Ishikawa (cell line): ENCODE measurements around the gene ADGRL3.

Experiments used
- EP300 ChIP-seq: IDR thresholded peaks from 2 replicates; pipeline ENCODE4 v1.6.1; 2012; ENCODE audit warnings: borderline replicate concordance
- NFIC ChIP-seq: IDR thresholded peaks from 2 replicates; pipeline ENCODE4 v1.6.1; 2012
- RAD21 ChIP-seq: IDR thresholded peaks from 2 replicates; pipeline ENCODE4 v1.6.1; 2012; ENCODE audit warnings: low read depth
- ZBTB7A ChIP-seq: IDR thresholded peaks from 2 replicates; pipeline ENCODE4 v1.6.1; 2012; ENCODE audit warnings: low read depth
- TF ChIP-seq, protein P1 (sequence below): IDR thresholded peaks from 2 replicates; pipeline ENCODE4 v1.6.1; 2012; ENCODE audit warnings: low read depth, mild to moderate bottlenecking

DNA sequence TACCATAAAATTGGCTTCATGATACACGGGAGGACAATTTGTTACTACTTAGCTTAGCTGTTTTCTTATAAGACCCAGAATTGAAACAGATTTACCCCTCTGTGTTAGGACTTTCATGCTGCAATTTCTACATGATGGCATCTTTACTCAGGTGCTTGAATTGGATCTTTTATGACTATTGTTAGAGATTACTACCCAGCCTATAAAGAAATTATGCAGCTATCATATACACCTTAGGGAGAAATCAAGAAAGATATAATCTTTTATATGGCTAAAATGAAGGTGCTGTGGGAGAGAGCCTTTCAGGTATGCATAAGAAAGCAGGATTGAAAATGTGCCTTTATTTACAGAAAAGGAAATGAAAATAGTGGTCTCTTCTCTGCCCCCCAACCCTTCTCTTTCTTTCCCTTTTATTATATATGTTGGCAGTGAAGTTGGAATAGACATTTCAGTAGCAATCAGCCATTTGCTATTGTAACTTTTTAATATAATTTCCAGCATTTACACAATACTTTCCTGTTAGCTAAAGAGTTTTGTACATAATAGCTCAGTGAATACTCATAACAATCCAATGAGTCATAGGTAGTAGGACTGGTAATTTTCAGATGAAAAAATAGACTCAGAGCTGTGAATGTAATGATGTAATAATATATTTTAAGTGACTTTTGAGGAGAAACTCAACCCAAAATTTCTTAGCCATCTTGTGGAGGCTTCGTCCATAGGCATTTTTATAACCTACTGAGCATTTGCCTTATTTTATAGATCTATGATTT lies 311.8 kb downstream of the ADGRL3 start:
- TF ChIP-seq NFIC (no peak), ZBTB7A (no peak), RAD21 (no peak), EP300 (no peak)
- TF ChIP-seq, protein P1, sequence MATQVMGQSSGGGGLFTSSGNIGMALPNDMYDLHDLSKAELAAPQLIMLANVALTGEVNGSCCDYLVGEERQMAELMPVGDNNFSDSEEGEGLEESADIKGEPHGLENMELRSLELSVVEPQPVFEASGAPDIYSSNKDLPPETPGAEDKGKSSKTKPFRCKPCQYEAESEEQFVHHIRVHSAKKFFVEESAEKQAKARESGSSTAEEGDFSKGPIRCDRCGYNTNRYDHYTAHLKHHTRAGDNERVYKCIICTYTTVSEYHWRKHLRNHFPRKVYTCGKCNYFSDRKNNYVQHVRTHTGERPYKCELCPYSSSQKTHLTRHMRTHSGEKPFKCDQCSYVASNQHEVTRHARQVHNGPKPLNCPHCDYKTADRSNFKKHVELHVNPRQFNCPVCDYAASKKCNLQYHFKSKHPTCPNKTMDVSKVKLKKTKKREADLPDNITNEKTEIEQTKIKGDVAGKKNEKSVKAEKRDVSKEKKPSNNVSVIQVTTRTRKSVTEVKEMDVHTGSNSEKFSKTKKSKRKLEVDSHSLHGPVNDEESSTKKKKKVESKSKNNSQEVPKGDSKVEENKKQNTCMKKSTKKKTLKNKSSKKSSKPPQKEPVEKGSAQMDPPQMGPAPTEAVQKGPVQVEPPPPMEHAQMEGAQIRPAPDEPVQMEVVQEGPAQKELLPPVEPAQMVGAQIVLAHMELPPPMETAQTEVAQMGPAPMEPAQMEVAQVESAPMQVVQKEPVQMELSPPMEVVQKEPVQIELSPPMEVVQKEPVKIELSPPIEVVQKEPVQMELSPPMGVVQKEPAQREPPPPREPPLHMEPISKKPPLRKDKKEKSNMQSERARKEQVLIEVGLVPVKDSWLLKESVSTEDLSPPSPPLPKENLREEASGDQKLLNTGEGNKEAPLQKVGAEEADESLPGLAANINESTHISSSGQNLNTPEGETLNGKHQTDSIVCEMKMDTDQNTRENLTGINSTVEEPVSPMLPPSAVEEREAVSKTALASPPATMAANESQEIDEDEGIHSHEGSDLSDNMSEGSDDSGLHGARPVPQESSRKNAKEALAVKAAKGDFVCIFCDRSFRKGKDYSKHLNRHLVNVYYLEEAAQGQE, result no peak
